Measurements from ENCODE around the gene ZFP1.

The ZFP1 gene

DNA sequence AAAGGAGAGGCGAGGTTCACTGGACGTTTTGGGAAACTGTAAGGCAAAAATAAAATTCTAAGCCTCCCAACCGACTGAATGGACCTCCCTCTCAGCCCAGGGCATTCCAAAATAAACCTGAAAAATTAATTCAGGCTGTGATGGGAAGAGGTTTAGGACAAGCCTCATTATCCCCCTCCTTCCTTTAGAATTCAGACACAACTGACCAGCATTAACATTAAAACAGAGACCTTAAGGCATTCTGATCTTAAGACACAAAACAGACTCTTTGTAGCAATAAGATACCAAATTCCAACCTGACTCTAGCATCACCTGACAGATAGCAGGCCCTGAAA lies 31.4 kb upstream of the ZFP1 start:
- no peak for ATAC-seq
- TF ChIP-seq SNAI2 (CRISPR knock-in tag; IDR thresholded peaks at IDR 0.05): no peak
- TF ChIP-seq TCF4 (CRISPR knock-in tag; IDR thresholded peaks at IDR 0.05; ENCODE audit: borderline replicate concordance): no peak
- TF ChIP-seq GLIS3 (CRISPR knock-in tag; IDR thresholded peaks at IDR 0.05): no peak
- TF ChIP-seq ZNF70 (CRISPR knock-in tag; IDR thresholded peaks at IDR 0.05): no peak
- no peak for TF ChIP-seq ESRRG (CRISPR knock-in tag; IDR thresholded peaks at IDR 0.05)
- no peak for TF ChIP-seq ZFP30 (CRISPR knock-in tag; IDR thresholded peaks at IDR 0.05)
- TF ChIP-seq RARB (CRISPR knock-in tag; IDR thresholded peaks at IDR 0.05): no peak

DNA sequence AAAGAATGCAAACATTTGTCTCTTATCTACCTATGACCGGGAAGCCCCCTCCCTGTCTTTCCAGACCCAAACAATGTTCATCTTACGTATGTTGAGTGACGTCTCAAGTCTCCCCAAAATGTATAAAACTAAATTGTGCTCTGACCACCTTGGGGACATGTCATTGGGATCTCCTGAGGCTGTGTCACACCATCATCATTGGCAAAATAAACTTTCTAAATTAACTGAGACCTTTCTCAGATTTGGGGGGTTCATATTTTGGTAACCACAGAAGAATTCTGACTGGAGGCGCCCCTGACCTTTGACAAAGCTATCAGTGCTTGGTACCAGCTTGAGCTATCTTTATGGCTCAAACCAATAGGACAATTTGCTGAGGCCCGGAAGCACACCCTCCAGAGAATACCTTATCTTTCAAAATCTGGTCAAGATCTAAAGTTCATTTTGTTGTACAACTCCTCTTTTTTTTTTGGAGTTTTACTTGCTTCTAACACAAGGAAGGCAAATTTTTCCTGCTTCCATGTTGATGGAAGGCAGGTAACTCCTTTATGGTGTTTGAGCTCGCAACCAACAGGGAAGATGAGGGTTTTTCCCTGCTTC lies 29.3 kb upstream of the ZFP1 start:
- no peak for TF ChIP-seq ESRRG (CRISPR knock-in tag; IDR thresholded peaks at IDR 0.05)
- TF ChIP-seq, protein P1, sequence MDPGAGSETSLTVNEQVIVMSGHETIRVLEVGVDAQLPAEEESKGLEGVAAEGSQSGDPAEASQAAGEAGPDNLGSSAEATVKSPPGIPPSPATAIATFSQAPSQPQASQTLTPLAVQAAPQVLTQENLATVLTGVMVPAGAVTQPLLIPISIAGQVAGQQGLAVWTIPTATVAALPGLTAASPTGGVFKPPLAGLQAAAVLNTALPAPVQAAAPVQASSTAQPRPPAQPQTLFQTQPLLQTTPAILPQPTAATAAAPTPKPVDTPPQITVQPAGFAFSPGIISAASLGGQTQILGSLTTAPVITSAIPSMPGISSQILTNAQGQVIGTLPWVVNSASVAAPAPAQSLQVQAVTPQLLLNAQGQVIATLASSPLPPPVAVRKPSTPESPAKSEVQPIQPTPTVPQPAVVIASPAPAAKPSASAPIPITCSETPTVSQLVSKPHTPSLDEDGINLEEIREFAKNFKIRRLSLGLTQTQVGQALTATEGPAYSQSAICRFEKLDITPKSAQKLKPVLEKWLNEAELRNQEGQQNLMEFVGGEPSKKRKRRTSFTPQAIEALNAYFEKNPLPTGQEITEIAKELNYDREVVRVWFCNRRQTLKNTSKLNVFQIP (CRISPR knock-in tag; IDR thresholded peaks at IDR 0.05; ENCODE audit: borderline replicate concordance, low read depth): no peak
- no peak for TF ChIP-seq SNAI2 (CRISPR knock-in tag; IDR thresholded peaks at IDR 0.05)
- no peak for TF ChIP-seq ZNF70 (CRISPR knock-in tag; IDR thresholded peaks at IDR 0.05)
- TF ChIP-seq TCF4 (CRISPR knock-in tag; IDR thresholded peaks at IDR 0.05; ENCODE audit: borderline replicate concordance): no peak
- no peak for TF ChIP-seq GLIS3 (CRISPR knock-in tag; IDR thresholded peaks at IDR 0.05)
- no peak for TF ChIP-seq OSR1 (CRISPR knock-in tag; IDR thresholded peaks at IDR 0.05)
- no peak for TF ChIP-seq ARNTL (CRISPR knock-in tag; IDR thresholded peaks at IDR 0.05; ENCODE audit: borderline replicate concordance, low read depth)
- no peak for TF ChIP-seq ZFP3 (CRISPR knock-in tag; IDR thresholded peaks at IDR 0.05)
- TF ChIP-seq ISL1 (CRISPR knock-in tag; IDR thresholded peaks at IDR 0.05): no peak
- TF ChIP-seq, protein P2, sequence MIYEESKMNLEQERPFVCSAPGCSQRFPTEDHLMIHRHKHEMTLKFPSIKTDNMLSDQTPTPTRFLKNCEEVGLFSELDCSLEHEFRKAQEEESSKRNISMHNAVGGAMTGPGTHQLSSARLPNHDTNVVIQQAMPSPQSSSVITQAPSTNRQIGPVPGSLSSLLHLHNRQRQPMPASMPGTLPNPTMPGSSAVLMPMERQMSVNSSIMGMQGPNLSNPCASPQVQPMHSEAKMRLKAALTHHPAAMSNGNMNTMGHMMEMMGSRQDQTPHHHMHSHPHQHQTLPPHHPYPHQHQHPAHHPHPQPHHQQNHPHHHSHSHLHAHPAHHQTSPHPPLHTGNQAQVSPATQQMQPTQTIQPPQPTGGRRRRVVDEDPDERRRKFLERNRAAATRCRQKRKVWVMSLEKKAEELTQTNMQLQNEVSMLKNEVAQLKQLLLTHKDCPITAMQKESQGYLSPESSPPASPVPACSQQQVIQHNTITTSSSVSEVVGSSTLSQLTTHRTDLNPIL (CRISPR knock-in tag; IDR thresholded peaks at IDR 0.05; ENCODE audit: low read depth): no peak
- no peak for TF ChIP-seq ZFP30 (CRISPR knock-in tag; IDR thresholded peaks at IDR 0.05)
- TF ChIP-seq TOX (CRISPR knock-in tag; IDR thresholded peaks at IDR 0.05; ENCODE audit: borderline replicate concordance): no peak
- TF ChIP-seq BACH2 (CRISPR knock-in tag; IDR thresholded peaks at IDR 0.05; ENCODE audit: borderline replicate concordance): no peak
- TF ChIP-seq ZNF565 (CRISPR knock-in tag; conservative IDR thresholded peaks at IDR 0.05; ENCODE audit: low read depth): no peak
- TF ChIP-seq, protein P3, sequence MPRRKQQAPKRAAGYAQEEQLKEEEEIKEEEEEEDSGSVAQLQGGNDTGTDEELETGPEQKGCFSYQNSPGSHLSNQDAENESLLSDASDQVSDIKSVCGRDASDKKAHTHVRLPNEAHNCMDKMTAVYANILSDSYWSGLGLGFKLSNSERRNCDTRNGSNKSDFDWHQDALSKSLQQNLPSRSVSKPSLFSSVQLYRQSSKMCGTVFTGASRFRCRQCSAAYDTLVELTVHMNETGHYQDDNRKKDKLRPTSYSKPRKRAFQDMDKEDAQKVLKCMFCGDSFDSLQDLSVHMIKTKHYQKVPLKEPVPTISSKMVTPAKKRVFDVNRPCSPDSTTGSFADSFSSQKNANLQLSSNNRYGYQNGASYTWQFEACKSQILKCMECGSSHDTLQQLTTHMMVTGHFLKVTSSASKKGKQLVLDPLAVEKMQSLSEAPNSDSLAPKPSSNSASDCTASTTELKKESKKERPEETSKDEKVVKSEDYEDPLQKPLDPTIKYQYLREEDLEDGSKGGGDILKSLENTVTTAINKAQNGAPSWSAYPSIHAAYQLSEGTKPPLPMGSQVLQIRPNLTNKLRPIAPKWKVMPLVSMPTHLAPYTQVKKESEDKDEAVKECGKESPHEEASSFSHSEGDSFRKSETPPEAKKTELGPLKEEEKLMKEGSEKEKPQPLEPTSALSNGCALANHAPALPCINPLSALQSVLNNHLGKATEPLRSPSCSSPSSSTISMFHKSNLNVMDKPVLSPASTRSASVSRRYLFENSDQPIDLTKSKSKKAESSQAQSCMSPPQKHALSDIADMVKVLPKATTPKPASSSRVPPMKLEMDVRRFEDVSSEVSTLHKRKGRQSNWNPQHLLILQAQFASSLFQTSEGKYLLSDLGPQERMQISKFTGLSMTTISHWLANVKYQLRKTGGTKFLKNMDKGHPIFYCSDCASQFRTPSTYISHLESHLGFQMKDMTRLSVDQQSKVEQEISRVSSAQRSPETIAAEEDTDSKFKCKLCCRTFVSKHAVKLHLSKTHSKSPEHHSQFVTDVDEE (CRISPR knock-in tag; IDR thresholded peaks at IDR 0.05): no peak
- TF ChIP-seq ZNF8 (CRISPR knock-in tag; IDR thresholded peaks at IDR 0.05): no peak
- no peak for ATAC-seq

DNA sequence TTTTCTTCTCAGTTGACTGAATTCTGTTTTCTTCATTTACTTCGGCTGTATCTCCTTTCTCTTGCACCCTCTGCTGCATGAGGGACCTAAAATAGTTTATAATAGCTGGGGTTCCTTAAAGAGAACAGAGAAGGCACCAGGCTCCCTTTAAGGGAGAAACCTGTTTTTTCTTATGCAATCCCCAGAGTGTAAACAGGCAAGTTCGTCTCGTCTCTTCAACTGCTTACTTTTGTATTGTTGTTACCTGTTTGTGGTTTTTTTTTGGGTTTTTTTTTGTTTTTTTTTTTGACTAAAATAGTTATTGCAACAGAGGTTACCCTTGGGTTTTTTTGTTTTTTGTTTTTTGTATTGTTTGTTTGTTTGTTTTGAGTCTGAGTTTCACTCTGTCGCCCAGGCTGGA lies 28.1 kb upstream of the ZFP1 start:
- TF ChIP-seq, protein P4, sequence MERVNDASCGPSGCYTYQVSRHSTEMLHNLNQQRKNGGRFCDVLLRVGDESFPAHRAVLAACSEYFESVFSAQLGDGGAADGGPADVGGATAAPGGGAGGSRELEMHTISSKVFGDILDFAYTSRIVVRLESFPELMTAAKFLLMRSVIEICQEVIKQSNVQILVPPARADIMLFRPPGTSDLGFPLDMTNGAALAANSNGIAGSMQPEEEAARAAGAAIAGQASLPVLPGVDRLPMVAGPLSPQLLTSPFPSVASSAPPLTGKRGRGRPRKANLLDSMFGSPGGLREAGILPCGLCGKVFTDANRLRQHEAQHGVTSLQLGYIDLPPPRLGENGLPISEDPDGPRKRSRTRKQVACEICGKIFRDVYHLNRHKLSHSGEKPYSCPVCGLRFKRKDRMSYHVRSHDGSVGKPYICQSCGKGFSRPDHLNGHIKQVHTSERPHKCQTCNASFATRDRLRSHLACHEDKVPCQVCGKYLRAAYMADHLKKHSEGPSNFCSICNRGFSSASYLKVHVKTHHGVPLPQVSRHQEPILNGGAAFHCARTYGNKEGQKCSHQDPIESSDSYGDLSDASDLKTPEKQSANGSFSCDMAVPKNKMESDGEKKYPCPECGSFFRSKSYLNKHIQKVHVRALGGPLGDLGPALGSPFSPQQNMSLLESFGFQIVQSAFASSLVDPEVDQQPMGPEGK (CRISPR knock-in tag; IDR thresholded peaks at IDR 0.05; ENCODE audit: borderline replicate concordance): no peak
- TF ChIP-seq RARB (CRISPR knock-in tag; IDR thresholded peaks at IDR 0.05): no peak
- TF ChIP-seq ZFP3 (CRISPR knock-in tag; IDR thresholded peaks at IDR 0.05): no peak
- no peak for TF ChIP-seq PPARA (CRISPR knock-in tag; IDR thresholded peaks at IDR 0.05; ENCODE audit: borderline replicate concordance)
- TF ChIP-seq ESRRG (CRISPR knock-in tag; IDR thresholded peaks at IDR 0.05): no peak
- TF ChIP-seq ARNTL (CRISPR knock-in tag; IDR thresholded peaks at IDR 0.05; ENCODE audit: borderline replicate concordance, low read depth): no peak
- TF ChIP-seq ZNF70 (CRISPR knock-in tag; IDR thresholded peaks at IDR 0.05): no peak
- no peak for TF ChIP-seq ISL1 (CRISPR knock-in tag; IDR thresholded peaks at IDR 0.05)
- TF ChIP-seq, protein P1 (CRISPR knock-in tag; IDR thresholded peaks at IDR 0.05; ENCODE audit: borderline replicate concordance, low read depth): no peak
- no peak for TF ChIP-seq OSR1 (CRISPR knock-in tag; IDR thresholded peaks at IDR 0.05)
- no peak for ATAC-seq
